Naive B cell (primary cell): Measurements from ENCODE around the gene CSAD. TPM values are rescaled to one million over a fixed set of nuclear protein-coding genes. Genes with fewer than 3 reads are reported as not detected.
A peak's percentile ranks its signal among the peaks of the same experiment; 100 is the strongest.
"Not testable (repeated sequence)": the region's sequence is repeated elsewhere in the genome, so short reads cannot be mapped to it uniquely, and the experiment has no call there.

ENCODE experiments used
- ATAC-seq, 2 donors: fragments of 150-1000 bp; cut with Tn5 transposase; 2 replicates each; pipeline ENCODE4 v1.10.0; 2021; ENCODE audit warnings: low read depth in 2 of 2, mild to moderate bottlenecking in 2 of 2, moderate library complexity in 2 of 2
- DNase-seq: peaks from one replicate; pipeline ENCODE4 v3.0.0; 2022
- H3K27ac Mint-ChIP-seq, 6 donors: one replicate each; pipeline ENCODE4 v1.8.0; 2020 to 2022; ENCODE audit warnings: mild to moderate bottlenecking in 6 of 6, mixed read lengths in 6 of 6, moderate library complexity in 5 of 6, inconsistent platforms in 2 of 6
- H3K27me3 Mint-ChIP-seq, 3 donors: one replicate each; pipeline ENCODE4 v1.8.0; 2021 to 2022; ENCODE audit warnings: mixed read lengths in 3 of 3, mild to moderate bottlenecking in 1 of 3
- H3K36me3 Mint-ChIP-seq, 2 donors: one replicate each; pipeline ENCODE4 v1.8.0; 2020 to 2022; ENCODE audit warnings: mixed read lengths in 2 of 2, inconsistent platforms in 1 of 2, mild to moderate bottlenecking in 1 of 2
- H3K4me1 Mint-ChIP-seq, 3 donors: one replicate each; pipeline ENCODE4 v1.8.0; 2020 to 2022; ENCODE audit warnings: mixed read lengths in 3 of 3, inconsistent platforms in 1 of 3, mild to moderate bottlenecking in 1 of 3, moderate library complexity in 1 of 3
- H3K4me3 Mint-ChIP-seq, 8 donors: one replicate each; pipeline ENCODE4 v1.8.0; 2020 to 2022; ENCODE audit warnings: mild to moderate bottlenecking in 8 of 8, mixed read lengths in 8 of 8, moderate library complexity in 8 of 8, inconsistent platforms in 2 of 8
- H3K9me3 Mint-ChIP-seq, 7 donors: one replicate each; pipeline ENCODE4 v1.8.0; 2020 to 2022; ENCODE audit warnings: mixed read lengths in 7 of 7, mild to moderate bottlenecking in 5 of 7, inconsistent platforms in 2 of 7, moderate library complexity in 1 of 7
- polyA plus RNA-seq, 6 donors: library from polyadenylated mRNA; unstranded; fragments of 300-500 nt; fragmentation: Illumina TruSeq; gene quantifications; one replicate each; pipeline ENCODE4 v1.2.3, GENCODE V29; 2021; ENCODE audit warnings: low read depth in 6 of 6

CSAD gene
- polyA plus RNA-seq, 6 donors from 2014 or later: 0.19 to 1.8 (median 1.1) TPM

DNA sequence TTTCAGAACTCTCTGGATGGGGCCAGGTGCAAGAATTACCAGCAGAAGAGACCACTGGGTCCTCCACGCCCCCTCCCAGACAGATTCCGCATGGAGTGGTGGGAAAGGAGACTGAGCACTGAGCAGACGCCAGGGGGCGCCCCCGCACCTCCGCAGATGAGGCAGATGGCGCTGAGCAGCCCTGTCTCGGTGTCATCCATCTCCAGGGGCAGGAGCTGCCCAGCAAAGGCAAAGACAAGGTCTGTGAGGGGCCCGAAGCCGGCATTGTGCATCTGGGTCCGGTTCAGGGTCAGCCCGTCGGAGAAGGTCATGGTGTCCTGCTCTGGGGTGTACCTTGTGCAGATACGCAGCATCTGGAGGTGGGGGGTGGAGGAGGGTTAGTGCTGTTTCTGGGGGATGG is 32.6 kb upstream of the CSAD start:
- peaks cover 0 to 6% of the 10 kb centered on the region in 2 donors for H3K36me3 Mint-ChIP-seq
- peak; percentile 74 to 82 for ATAC-seq
- H3K27ac Mint-ChIP-seq: peak overlapping the region in 3 of 6 donors; percentile 65 to 84 (median 76)
- no peaks in the 10 kb centered on the region for H3K9me3 Mint-ChIP-seq
- H3K27me3 Mint-ChIP-seq: no peaks in the 10 kb centered on the region
- peak; percentile 78 for DNase-seq
- peaks cover 62 to 89% (median 73%) of the 10 kb centered on the region in 3 donors for H3K4me1 Mint-ChIP-seq
- H3K4me3 Mint-ChIP-seq: peak overlapping the region in 3 of 8 donors; percentile 8 to 65 (median 31)

DNA sequence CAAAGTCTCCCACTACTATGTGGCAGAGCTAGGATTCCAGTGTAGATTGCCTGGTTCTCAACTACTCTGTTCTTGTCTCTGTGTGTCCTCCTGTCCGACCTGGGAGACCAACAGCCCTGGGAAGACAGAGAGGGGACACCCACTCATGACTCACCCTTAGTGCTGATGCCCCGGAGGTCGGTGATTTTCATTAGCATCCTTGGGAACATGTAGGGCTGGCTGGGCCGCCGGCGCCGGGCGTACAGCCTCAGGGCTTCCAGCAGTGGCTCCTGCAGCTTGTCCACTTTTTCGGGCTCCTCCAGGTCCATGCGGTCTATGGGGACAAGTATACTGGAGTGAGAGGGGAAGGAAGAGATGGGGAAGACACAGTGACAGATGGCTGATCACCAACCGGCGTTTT is 32.2 kb upstream of the CSAD start:
- DNase-seq (no peak), ATAC-seq (no peak)
- Mint-ChIP-seq H3K27ac (peak overlapping the region in 2 of 6 donors; percentile 76 to 84), H3K4me1 (peaks cover 62 to 89% (median 73%) of the 10 kb centered on the region in 3 donors), H3K9me3 (no peaks in the 10 kb centered on the region), H3K36me3 (peaks cover 0 to 6% of the 10 kb centered on the region in 2 donors), H3K4me3 (peak overlapping the region in 1 of 8 donors; percentile 16), H3K27me3 (no peaks in the 10 kb centered on the region)

DNA sequence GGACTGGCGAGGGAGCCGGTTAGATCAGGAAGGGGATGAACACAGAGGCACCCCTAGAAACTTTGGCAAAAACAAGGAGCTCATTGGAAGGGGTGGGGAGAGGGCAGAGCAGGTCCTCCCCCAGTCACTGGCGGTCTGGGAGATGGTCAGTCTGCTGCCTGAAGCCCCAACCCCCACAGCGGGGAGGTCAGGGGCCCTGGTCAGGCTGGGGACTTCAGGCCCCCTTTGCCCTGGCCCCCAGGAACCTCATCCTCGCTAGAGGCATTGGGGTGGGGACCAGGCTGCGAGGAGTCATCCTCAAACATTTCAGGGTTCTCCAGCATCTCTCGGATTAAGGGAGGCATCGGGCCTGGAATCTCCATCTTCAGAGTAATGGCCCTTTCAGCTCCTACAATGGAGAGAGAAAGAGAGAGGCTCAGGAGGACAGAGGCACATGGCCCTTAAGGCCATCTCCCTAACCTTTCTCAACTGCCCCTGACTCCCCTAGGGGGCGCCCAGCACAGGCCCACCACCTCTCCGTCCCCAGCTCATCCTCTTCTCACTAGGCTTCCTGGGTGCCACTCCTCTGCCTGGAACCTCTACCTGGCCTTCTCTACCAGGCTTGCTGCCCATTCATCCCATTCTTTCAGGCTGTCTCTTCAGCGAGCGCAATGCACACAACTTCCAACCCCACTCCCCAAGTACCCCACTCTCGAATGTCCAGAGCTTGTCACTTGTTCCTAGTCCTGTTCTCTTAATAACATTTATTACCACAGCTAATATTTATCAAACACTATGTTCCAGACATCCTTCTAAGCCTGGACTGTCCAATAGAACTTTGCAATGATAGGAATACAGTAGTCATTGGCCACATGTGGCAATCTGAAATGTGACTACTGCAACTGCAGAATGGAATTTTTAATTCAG is 31.0 kb upstream of the CSAD start:
- ATAC-seq (no peak), DNase-seq (no peak)
- Mint-ChIP-seq H3K9me3 (no peaks in the 10 kb centered on the region), H3K27ac (peak overlapping the region in 2 of 6 donors; percentile 16 to 47), H3K36me3 (peaks cover 0 to 6% of the 10 kb centered on the region in 2 donors), H3K4me3 (peak overlapping the region in 3 of 8 donors; percentile 16 to 69 (median 45)), H3K4me1 (peaks cover 62 to 87% (median 72%) of the 10 kb centered on the region in 3 donors), H3K27me3 (no peaks in the 10 kb centered on the region)

- Mint-ChIP-seq H3K27me3 (no peaks in the 10 kb centered on the region), H3K4me1 (peaks cover 62 to 87% (median 72%) of the 10 kb centered on the region in 3 donors)
Measured at GRCh38 chr12:53210843-53211242, 30.1 kb upstream of the CSAD start.

DNA sequence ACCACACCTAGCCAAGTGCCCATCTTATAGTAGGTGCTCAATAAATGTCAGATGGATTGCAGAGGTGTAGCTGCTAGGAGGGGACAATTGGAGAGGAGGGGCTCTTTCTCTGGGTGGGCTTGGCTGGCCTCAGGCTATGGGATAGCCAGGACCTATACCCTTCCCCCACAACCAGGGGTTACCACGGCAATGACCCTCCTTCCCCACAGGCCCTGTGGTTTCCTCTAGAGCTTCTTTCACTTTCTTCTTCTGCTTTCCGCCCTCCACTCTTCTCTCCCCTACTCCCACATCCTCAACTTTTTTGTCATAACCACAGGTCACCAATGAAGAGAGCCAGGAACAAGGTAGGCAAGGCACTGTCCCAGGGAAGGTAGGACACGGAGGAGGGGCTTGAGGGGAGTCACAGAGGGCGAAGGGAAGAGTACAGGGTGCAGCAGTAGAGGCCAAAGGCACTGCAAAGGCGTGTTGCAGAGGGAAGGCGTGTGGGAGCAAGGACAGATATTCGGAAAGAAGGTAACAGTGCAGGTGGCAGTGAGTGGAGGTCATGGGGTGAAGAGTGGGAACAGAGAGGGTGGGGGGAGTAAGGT is 28.2 kb upstream of the CSAD start:
- peaks cover 0 to 6% of the 10 kb centered on the region in 2 donors for H3K36me3 Mint-ChIP-seq
- ATAC-seq (peak; percentile 57 to 64), DNase-seq (peak; percentile 62)
- peaks cover 55 to 85% (median 63%) of the 10 kb centered on the region in 3 donors for H3K4me1 Mint-ChIP-seq
- H3K27me3 Mint-ChIP-seq: no peaks in the 10 kb centered on the region
- H3K4me3 Mint-ChIP-seq: peak overlapping the region; percentile 85 to 99 (median 97)
- no peaks in the 10 kb centered on the region for H3K9me3 Mint-ChIP-seq
- H3K27ac Mint-ChIP-seq: peak overlapping the region; percentile 52 to 98 (median 94)

More at GRCh38 chr12:53210843-53211242, 30.1 kb upstream of the CSAD start:
- Mint-ChIP-seq H3K9me3 (no peaks in the 10 kb centered on the region), H3K4me3 (peak overlapping the region in 2 of 8 donors; percentile 24 to 51), H3K27ac (peak overlapping the region in 1 of 6 donors; percentile 65), H3K36me3 (peaks cover 0 to 6% of the 10 kb centered on the region in 2 donors)
- ATAC-seq (no peak), DNase-seq (no peak)

GRCh38 chr12:53208435-53208834 is 27.7 kb upstream of the CSAD start:
- Mint-ChIP-seq H3K36me3 (peaks cover 0 to 6% of the 10 kb centered on the region in 2 donors), H3K4me1 (peaks cover 52 to 83% (median 58%) of the 10 kb centered on the region in 3 donors), H3K9me3 (no peaks in the 10 kb centered on the region), H3K27me3 (no peaks in the 10 kb centered on the region), H3K27ac (peak overlapping the region; percentile 52 to 98 (median 94)), H3K4me3 (peak overlapping the region; percentile 85 to 99 (median 97))
- ATAC-seq (no peak), DNase-seq (no peak)

DNA sequence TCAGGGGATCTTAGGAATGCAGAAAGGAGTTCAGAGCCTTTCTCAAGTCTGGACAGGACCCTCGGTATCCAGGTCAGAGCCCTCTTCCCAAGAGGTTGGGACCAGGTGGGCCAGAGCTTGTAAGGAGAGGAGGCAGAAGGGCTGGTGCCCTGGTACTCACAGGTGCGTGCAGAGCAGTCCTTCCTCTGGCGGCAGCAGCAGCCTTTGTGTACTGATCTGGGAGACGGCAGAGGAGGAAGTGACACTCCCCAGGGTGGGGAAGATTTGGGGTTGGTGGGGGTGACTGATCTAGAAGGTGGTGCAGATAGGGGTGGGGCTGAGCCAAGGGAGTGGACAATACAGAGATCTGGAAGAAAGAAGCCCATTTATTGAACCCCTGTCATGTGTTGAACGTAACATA is 26.3 kb upstream of the CSAD start, which contains the start of gene ITGB7:
Gene ITGB7, minus strand, starts transcription at position 210 of the 400 bp plus-strand sequence. CDS start 6,808 bp downstream, outside the sequence.
- ATAC-seq: peak; percentile 93
- no peaks in the 10 kb centered on the region for H3K27me3 Mint-ChIP-seq
- peak; percentile 73 for DNase-seq
- H3K4me1 Mint-ChIP-seq: peaks cover 46 to 83% (median 50%) of the 10 kb centered on the region in 3 donors
- H3K9me3 Mint-ChIP-seq: no peaks in the 10 kb centered on the region
- peaks cover 0 to 6% of the 10 kb centered on the region in 2 donors for H3K36me3 Mint-ChIP-seq
- H3K4me3 Mint-ChIP-seq: peak within 1 kb of the TSS; percentile 91 to 99 (median 96)
- H3K27ac Mint-ChIP-seq: peak within 1 kb of the TSS; percentile 64 to 97 (median 94)

DNA sequence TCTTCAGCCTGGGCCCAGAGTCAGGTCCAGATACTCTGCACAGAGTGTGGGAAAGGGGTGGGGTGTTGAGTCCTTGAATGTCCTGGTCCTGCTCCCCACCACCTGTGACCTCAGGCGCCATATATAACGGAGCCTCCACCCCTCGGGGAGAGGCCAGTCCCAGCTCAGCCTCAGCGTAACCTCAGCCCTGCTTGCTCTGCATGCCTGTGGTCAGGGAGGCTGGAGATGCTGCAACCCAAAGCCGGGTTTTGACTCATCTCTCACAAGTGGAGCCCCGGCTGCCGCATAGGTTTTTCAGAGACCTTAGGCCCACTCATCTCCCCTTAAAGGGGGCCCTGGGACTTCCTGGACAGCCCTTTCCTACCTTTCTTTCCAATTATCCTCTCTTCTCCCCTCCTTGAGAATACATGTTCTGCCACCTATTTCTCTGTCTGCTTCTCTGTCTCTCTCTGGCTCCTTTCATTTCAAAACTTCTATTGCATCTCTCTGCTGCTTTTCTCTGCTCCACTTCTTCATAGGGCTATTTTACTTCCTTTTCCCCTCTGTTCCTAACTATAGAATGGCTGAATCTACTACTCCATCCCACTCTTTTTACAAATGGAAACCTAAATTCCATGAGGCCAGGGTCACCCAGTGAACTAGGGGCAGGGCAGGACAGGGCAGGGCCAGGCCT is 25.2 kb upstream of the CSAD start:
- H3K9me3 Mint-ChIP-seq: no peaks in the 10 kb centered on the region
- peaks cover 0 to 6% of the 10 kb centered on the region in 2 donors for H3K36me3 Mint-ChIP-seq
- ATAC-seq (no peak), DNase-seq (no peak)
- H3K4me1 Mint-ChIP-seq: peaks cover 47 to 85% (median 51%) of the 10 kb centered on the region in 3 donors
- peak overlapping the region; percentile 31 to 95 (median 82) for H3K27ac Mint-ChIP-seq
- H3K27me3 Mint-ChIP-seq: no peaks in the 10 kb centered on the region
- H3K4me3 Mint-ChIP-seq: peak overlapping the region; percentile 82 to 98 (median 91)

DNA sequence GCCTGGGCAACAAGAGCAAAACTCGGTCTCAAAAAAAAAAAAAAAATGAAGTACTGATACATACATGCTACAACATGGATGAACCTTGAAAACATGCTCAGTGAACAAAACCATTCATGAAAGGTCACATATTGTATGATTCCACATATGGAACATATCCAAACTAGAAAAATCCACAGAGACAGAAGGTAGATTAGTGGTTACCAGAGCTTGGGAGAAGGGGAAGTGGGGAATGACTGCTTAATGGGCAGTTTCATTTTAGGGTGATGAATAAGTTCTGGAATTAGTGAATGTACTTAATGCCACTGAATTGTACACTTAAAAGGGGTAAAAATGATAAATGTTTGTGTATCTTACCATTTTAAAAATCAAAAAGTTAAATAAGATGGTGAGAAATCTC is 23.6 kb upstream of the CSAD start:
- H3K27ac Mint-ChIP-seq: peak overlapping the region in 1 of 6 donors; percentile 41
- ATAC-seq (no peak), DNase-seq (no peak)
- peaks cover 57 to 84% (median 64%) of the 10 kb centered on the region in 3 donors for H3K4me1 Mint-ChIP-seq
- H3K9me3 Mint-ChIP-seq: no peaks in the 10 kb centered on the region
- no peaks in the 10 kb centered on the region for H3K27me3 Mint-ChIP-seq
- H3K4me3 Mint-ChIP-seq: peak overlapping the region in 5 of 8 donors; percentile 24 to 98 (median 56)
- H3K36me3 Mint-ChIP-seq: peaks cover 0 to 6% of the 10 kb centered on the region in 2 donors

- H3K4me3 Mint-ChIP-seq, H3K27me3 Mint-ChIP-seq, H3K27ac Mint-ChIP-seq, ATAC-seq, DNase-seq, H3K9me3 Mint-ChIP-seq, H3K36me3 Mint-ChIP-seq: not testable (repeated sequence)
- H3K4me1 Mint-ChIP-seq: peaks cover 56 to 82% (median 61%) of the 10 kb centered on the region in 3 donors
Measured at GRCh38 chr12:53202316-53202715, 21.6 kb upstream of the CSAD start.

DNA sequence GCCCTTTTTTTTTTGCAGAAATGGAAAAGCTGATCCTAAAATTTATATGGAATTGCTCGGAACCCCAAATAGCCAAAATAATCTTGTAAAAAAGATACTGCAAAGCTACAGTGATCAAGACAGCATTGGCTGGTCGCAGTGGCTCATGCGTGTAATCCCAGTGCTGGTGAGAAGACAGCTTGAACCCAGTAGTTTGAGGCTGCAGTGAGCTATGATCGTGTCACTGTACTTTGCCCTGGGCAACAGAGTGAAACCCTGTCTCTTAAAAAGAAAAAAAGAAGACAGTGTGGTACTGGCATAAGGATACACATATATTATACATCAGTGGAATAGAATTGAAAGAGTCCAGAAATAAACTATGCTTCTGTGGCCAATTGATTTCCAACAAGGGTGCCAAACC is 20.9 kb upstream of the CSAD start:
- DNase-seq: no peak
- peak overlapping the region in 1 of 6 donors; percentile 78 for H3K27ac Mint-ChIP-seq
- H3K9me3 Mint-ChIP-seq: no peaks in the 10 kb centered on the region
- no peaks in the 10 kb centered on the region for H3K27me3 Mint-ChIP-seq
- H3K4me3 Mint-ChIP-seq: peak overlapping the region in 4 of 8 donors; percentile 32 to 89 (median 62)
- H3K36me3 Mint-ChIP-seq: peaks cover 0 to 5% of the 10 kb centered on the region in 2 donors
- no peak for ATAC-seq
- peaks cover 53 to 82% (median 54%) of the 10 kb centered on the region in 3 donors for H3K4me1 Mint-ChIP-seq

- no peak for ATAC-seq
- Mint-ChIP-seq H3K36me3 (peaks cover 0 to 9% of the 10 kb centered on the region in 2 donors), H3K4me1 (peaks cover 49 to 81% (median 50%) of the 10 kb centered on the region in 3 donors), H3K4me3 (peak overlapping the region; percentile 44 to 89 (median 81)), H3K27ac (peak overlapping the region; percentile 44 to 91 (median 84)), H3K9me3 (no peaks in the 10 kb centered on the region), H3K27me3 (no peaks in the 10 kb centered on the region)
- no peak for DNase-seq
Measured at GRCh38 chr12:53201177-53201541, 20.4 kb upstream of the CSAD start.
